ENCODE results near the gene CITED1.
"Not testable (repeated sequence)": the region's sequence is repeated elsewhere in the genome, so short reads cannot be mapped to it uniquely, and the experiment has no call there.

The CITED1 gene, protein sequence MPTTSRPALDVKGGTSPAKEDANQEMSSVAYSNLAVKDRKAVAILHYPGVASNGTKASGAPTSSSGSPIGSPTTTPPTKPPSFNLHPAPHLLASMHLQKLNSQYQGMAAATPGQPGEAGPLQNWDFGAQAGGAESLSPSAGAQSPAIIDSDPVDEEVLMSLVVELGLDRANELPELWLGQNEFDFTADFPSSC

DNA sequence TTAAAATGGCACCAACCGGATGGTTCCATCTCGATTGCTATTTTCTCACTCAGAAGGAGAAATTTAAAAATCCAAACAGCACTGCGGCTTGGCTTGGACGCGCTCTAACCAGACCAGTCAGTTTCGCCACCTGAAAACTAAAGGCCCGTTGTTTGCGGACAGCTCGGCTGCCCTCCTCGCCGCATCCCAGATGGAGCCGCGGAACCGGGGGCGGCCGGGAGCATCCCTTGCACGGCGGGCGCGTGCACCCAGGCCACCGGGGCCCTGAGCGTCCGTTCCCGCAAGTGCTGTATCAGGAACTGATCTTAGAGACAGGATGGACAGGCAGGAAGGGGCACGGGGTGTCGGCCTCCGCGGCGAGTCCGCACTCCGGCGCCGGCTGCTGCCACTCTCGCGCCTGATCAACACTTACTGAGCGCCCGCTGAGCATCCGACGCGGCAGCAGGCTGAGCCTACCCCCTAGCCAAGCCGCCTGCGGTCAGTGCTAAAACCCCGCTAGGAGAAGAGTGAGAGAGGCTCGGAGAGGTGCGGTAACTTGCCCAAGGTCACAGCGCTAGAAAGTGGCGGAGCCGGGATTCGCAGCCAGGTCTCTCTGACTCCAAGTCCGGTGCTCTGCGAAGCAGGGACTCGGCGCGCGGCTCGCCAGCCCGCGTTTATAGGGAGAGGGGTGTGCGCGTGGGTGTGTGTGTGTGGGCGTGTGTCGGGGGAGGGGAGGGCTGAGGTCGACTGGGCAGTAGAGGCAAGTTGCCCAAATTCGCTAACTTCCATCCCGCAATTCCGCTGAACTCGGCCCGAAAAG lies at the start of gene CITED1:
CITED1 (minus strand) TSS at position 629 of the 799 bp plus-strand sequence. CDS start 3,045 bp downstream, outside the sequence.
- no peak for DNase-seq

DNA sequence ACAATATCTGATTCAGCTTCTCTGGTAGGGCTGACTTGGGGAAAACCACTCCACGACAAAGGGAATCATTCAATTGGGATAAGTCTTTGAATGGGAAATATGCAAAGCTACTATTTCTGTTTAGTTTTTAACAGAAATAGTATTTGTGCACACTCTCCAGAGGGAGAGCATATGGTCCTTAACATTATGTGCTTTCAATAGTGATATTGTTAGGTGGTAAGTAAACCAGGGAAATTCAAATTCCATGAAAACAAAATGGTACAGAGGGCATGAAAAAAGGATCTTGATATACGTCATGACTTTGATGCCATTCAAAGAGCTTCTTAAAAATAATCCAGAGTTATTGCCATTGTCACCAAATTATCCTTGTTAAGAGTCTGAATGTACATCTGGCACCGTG lies 47.1 kb upstream of the CITED1 start:
- DNase-seq, result no peak

DNA sequence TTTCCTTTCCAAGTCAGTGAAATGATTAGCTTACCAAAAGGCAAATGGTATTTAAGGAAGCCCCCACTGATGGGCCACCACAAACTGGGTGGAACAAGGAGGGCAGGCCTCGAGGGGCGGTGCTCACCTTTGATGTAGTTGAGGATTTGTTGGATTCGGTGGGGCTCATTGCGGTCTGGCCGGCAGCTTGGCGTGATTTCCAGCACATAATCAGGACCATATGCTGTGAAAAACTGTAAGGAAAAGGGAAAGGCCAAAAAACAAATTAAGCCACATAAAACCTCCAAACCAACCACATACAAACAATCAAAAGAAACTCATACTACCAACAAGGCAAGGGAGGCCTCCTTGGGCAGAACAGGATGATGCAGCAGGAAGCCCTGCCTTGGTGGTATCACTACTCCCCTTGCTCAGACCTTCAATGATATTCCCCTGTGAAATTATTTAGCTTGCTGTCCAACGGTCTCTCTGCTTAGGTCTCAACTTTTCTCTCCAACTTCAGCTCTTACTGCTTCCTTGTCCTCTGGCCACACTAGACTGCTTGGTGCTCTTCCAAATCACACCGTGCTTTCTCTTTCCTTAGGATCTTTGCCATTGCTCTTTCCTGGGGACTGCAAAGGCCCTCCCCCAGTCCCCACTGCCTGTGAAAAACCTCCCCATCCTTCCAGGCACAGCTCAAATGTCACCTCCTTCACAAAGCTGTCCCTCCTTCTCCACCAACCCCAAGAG lies 46.1 kb upstream of the CITED1 start:
- no peak for DNase-seq

DNA sequence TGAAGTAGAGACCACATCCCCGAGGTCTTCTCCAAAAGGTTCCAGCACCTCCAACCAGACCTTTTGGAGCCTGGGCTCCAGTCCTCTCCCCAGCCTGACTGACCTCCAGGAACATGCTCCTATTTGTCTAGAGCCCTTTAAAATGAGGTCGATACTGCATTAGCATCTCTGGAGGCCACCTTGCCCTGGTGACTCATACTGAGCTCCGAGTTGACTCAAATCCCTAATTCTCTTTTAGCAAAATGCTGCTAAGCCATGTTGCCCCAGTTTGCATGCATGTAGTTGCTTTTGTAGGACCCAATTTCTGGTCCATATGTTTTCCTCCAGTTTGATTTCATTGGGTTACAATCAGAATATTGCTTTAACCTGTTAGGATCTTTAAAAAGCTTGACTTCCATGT lies 43.5 kb upstream of the CITED1 start:
- no peak for DNase-seq

DNA sequence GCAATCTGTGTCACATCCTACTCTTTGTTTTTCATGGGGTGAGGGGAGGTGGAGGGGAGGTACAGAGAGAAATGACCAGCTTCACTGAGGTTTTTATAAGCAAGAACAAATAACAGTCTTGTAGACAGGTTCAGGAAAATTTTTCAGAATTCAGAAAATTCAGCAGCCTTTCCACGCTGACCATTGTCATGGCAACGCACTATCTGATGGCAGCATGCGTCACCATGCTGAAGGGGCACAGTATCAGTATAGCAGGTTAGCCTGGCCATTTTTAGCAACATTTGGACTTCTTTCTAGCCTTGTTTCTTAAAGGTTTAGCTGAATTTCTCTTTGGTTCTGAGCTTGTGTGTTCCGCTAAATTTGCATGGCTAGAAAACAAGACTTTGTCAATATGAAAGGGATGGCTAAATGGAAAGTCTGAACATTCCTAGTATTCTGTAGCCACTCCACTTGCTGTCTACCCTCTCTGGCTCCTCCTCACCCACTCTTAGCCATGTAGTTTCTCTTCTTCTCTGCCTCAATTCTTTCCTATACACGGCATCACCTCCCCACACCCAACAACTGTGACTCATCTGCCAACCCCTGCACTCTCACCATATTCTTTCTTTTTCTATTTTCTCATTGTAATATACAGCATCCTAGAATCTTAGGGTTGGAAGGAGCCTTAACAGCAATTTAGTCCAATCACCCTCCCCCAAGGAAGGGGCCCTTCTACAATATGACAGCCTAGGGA lies 42.7 kb upstream of the CITED1 start:
- no peak for DNase-seq

DNA sequence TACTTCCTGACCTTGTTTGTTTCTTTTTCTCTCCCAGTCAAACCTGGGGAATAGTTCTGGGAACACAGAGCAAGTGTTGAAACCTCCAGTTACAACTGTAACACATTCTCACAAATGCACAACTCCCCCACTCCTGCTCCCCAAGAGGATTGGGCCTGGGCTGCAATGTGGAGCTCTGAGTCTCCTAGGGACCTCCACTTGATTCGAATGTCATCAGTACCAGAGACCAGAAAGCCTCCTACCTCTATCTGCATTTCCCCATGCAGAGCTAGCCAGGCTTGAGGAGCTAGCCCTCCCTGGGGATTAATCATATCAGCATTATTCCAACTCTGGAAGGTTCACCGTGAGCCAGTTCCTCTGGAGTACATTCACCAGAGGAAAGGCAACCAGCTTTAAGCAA lies 41.7 kb upstream of the CITED1 start:
- no peak for DNase-seq

DNA sequence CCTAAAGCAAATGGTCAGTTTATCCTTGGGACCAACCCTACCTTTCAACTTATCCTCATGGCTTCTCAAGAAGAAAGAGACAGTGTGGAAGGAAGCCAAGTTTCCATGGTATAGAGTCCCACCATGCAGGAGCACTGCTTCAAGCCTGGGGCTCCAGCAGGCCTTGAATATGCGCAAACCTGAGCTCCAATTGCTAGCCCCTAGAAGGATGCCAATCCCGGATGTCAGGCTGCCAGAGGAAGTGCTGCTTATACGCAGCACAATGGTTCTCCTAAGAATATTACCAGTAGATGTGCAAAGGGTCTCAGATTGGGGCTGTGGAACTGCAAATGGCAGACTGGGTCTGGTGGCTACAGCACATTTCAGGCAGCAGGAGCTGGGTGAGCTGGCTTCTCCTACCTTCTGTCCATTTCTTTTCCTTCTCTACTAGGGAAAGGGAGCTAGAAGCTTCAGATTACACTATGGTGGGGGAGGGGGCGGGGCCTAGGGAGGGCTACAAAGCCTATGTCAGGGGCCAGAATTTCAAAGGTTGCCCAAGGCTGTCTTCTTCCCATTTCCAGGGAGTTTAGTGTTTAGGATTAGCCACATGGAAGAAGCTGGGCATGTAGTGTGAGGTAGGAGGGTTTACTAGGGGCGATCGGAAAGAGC lies 40.7 kb upstream of the CITED1 start:
- DNase-seq, result no peak

DNA sequence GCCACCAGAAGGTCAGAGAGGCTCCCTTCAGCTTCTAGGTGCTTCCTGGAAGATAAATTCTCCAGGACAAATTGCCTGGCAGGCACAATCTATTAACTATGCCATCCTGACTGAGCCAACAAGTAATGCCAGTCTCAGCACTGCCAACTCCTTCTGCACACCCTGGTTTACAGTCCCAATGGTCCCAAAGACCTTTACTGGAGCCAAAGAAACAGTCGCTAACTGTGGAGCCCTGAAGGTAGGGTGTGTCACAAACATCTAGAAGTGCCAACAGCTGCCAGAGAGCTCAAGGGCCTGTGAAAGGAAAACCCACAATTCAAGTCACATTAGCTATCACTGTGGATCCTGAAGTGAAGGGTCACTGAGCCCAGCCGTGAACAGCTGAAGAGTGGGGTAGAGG lies 34.9 kb upstream of the CITED1 start:
- no peak for DNase-seq

DNA sequence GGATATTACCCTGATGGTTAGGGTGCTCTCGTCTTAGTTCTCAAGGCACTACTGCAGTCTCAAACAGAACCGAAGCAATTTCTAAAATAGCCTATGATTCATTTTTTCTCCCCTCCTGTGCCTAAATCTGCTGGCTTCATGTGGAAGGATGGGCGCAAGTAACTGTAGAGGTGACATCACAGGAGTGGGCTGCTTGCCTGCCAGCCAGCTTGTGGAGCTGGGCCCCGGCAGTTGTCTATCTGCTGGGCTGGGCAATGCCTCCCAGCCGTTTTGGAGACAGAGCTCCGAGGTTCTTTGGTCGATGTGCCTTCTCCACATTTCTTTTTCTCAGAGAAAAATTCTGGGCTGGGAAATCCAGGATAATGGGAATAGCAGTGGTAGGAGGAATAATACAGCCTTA lies 34.3 kb upstream of the CITED1 start:
- no peak for DNase-seq

DNA sequence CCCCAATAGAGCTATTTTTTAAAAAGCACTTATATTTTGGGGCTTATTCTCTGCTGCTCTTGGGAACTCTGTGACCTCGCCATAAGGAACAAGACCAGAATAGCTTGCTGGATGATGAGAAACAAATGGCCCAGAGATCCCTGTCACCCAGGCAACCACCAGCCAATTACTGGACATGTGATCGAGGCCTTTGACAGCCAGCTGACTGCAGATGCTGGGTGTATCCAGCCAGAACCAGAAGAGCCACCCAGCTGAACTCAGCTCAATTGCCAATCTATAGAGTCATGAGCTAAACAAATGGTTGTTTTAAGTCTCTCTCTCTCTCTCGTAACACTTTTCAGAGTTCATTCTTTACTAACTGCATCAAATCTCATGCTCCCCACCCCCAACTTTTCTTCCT lies 24.4 kb upstream of the CITED1 start:
- no peak for DNase-seq

DNA sequence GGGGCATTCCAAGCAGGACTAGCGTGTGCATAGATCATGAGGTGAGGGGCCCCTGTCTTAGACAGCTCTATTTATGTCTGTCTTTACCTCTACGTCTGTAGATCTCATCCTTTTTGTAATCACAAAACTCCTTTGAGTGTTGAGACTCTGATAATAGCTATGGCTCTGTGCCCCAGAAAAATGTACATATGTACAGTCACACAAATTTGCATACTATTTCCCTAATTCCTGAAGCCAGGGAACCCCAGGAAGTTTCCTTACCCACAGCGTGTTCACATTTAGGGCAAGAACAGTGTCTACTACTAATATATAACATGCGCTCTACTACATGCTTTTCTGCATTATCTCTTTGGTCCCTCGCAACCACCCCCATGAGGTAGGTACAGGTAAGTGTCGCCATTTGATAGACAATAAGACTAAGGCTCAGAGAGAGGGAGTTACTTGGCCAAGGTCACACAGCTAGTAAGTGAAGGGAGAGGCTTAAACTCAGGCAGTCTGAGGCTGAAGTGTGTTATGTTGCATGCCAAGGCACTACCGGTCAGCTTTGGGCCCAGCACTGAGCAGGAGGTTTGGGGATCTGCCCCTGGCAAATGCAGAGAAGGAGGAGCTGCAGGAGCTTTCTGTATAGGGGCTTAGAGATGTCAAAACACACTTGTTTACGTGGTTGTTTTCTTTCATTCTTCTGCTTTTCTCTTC lies 21.0 kb upstream of the CITED1 start:
- no peak for DNase-seq

DNA sequence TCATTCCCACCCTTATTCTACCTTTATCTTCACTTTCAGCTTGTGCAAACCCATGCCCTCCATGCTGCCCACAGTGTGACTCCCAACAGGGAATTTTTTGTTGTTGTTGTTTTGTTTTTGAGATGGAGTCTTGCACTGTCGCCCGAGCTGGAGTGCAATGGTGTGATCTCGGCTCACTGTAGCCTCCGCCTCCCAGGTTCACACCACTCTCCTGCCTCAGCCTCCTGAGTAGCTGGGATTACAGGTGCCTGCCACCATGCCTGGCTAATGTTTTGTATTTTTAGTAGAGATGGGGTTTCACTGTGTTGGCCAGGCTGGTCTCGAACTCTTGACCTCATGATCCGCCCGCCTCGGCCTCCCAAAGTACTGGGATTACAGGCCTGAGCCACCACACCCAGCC lies 13.9 kb upstream of the CITED1 start:
- DNase-seq, result not testable (repeated sequence)

DNA sequence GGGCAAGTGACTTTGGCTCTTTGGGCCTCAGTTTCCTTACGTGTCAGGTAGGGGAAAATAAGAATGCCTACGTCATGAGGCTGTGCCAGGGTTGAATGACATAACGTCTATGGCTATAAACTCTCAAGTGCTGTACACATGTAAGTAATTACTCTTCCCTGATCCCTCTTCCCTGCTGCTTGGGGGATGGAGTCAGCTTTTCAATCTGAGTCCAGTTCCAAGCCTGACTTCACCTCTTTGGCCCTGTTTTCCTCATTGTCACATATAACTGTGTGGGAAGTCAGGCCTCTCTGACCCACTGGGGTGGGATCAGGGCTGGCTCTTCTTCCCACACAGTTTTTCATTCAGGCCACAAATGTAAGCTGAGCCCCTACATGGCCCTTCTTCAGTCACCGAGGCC lies 11.4 kb upstream of the CITED1 start:
- no peak for DNase-seq

DNA sequence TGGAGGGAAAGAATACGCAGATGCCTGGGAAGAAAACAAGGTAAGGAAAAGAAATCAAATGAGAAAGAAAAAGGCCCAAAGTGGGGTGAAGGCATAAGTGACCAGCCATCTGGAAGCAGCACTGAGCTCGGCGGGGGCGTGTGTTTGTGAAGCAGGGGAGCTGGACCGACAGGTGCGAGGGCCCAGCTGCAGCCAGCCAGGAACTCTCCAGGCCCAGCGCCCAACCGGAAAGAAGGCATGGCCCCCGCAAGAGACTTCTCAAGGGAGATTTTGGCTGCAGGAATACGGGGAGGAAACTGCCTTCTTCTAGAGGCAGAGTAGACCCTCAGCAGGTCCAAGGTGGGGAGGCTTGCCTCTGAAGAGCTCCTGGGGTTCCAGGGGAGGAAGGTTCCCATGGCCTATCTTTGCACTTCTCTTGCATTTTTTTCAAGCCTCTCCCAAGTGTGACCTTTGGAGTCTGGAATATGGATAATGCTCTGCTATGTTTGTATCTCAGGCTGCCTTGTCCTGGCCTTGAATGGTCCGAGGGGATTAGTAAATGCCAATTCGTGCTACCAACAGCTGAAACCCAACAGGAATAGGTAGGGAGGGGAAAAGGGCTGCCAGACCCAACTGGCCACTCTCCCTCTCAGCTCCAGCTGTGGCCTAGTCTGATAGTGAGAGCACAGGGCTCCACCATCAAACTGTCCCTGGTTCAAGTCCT lies 10.8 kb upstream of the CITED1 start:
- no peak for DNase-seq

DNA sequence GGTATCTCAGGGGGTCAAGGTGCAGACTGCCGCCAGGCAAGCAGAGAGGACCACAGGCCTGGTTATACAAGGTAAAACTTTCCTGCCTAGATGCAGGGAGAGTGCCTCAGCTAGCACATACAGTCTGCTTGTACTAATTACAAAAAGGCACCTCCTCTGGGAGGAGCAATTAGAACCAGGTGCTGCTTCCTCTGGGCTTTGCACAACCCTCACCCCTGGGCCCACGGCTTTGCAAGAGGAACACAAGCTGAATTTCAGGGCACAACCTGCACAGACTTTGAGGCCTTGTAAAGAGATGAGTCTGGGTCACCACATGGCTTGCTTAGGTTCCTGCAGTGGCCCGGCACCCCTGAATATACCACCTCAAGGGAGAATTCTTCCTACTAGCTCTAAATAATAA lies 9.2 kb upstream of the CITED1 start:
- DNase-seq, result no peak

DNA sequence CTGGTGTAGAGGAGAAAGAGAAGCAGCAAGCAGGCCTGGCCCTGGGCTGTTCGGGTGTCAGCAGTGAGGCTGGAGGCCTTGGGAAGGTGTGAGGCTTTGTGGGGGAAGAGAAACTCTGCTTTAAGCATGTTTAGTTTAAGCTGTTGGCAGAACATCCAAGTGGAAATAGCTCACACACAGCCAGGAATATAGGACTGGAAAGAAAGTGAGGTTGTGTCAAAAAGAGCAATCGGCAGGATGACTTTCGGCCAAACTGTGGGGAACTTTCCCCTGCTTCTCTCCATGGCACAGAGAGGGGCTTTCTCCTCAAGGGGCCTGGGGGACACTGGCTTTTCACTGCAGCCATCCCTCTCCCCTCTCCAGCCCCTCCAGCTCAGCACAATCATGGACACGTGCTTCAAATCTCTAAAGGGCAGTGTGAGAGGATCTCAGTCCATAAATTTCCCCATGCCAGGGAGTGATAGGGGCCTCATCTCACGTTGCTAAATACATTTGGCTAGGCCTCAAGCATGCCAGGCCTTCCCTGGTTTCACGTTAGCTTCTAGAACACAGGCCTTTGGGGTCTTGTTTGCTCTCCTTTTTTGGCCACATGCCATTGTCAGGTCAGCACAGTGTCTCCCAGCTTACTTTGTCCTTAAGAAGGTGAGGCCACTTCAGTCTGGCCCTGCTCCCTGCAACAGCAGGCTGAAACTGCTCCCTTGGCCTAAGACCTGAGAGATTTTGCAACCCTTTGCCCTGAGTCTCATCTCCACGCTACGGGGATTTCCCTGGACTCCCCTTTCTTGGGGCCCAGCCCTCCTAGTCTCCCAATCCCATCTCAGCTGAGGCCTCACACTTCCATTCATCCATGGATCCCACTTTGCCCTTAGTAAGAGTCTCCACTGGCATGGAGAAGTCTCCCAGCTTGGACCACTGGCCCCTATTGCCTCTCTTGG lies 8.3 kb upstream of the CITED1 start:
- DNase-seq, result no peak

DNA sequence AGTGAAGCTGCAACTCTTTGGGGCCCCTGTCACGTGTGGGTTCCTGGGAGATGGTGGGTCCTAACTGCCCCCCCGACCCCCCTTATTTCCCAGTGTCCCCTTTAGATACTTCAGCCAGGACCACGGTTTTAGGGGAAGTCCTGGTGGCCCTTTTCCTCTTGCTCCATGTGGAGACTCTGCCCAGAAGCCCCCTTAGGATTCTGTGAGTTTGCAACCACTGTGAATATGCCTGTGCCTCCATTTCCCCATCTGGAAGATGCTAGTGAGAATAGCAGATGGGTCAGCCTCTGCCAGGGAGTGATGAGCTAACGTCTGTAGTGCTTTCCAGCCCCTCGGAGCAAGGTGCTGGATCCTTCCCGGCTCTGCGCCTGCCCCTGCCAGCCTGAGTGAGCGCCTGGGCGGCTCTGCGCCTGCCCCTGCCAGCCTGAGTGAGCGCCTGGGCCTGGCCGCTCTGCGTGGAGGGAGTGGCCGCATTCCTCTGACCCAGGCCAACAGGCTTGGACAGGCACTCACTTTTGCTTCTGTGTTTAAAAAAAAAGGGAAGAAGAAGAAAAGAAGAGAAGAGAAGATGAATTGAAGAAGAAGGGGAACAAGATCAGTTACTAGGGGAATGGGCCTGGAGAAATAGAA lies 6.7 kb upstream of the CITED1 start:
- DNase-seq, result no peak

DNA sequence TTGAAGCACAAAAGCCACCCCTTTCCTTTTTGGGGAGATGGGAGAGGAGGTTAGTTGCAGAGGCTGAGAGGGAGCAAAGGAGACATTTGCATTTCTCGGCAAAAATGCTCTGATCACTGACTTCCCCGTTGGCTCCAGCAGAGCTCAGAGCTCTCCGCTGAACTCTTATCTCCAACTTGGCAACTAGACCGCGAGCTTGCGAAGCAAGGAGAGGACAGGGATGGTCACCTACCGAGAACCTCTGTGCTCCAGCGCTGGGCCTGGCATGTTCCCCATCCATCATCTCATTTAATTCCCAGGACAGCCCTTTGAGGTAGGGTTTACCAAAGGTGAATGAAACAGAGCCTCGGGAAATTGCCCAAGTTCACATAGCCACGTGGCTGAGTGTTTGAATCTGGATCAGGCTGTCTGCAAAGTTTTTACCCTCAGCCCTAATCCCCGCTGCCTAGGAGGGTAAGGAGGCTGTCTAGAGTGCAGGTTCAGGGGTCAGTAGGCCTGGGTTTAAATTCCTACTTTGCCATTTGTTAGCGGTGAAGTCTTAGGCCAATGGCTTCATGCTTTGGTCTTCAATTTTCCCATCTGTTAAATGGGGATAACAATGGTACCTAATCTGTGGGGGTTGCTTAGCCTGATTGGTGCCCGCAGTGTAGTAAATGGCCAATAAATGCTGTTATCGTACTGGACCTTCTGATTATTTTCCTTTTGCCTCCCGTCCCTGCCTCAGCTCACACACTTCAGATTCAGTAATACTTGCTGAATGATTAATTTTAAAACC lies 3.8 kb upstream of the CITED1 start:
- DNase-seq, result no peak

Data from activated CD4-positive, alpha-beta T cell treated with anti-CD3 and anti-CD28 coated beads for 4 hours (primary cell).